Tibial nerve (tissue), 4 donors: Measurements from ENCODE around the gene SLC9A9. TPM values are rescaled to one million over a fixed set of nuclear protein-coding genes. Genes with fewer than 3 reads are reported as not detected.
"Not testable (repeated sequence)": the region's sequence is repeated elsewhere in the genome, so short reads cannot be mapped to it uniquely, and the experiment has no call there.

Experiments
- DNase-seq, 2 donors: peaks; one replicate each; pipeline ENCODE4 v3.0.0-alpha.2; 2019; ENCODE audit warnings: low spot score in 2 of 2
- H3K27ac ChIP-seq, 4 donors: fragments of 200-600 bp; sonication (generic) in 3 of 4; one replicate each; pipeline ENCODE4 v1.5.1; 2017 to 2019; ENCODE audit warnings: mild to moderate bottlenecking in 1 of 4
- H3K27me3 ChIP-seq, 2 donors: fragments of 200-600 bp; sonication (generic) in 1 of 2; one replicate each; pipeline versions ENCODE4 v1.5.1 to v1.6.0; 2017 to 2019
- H3K36me3 ChIP-seq, 3 donors: fragments of 200-600 bp; sonication (generic); one replicate each; pipeline ENCODE4 v1.5.1; 2018 to 2019
- H3K4me1 ChIP-seq, 4 donors: fragments of 200-600 bp; sonication (generic) in 3 of 4; one replicate each; pipeline ENCODE4 v1.5.1; 2017 to 2019
- H3K4me3 ChIP-seq, 4 donors: fragments of 200-600 bp; sonication (generic) in 3 of 4; one replicate each; pipeline ENCODE4 v1.5.1; 2017 to 2019; ENCODE audit warnings: mild to moderate bottlenecking in 1 of 4, moderate library complexity in 1 of 4
- H3K9me3 ChIP-seq, 4 donors: fragments of 200-600 bp; sonication (generic) in 3 of 4; one replicate each; pipeline ENCODE4 v1.5.1; 2017 to 2019
- EP300 ChIP-seq, 2 donors: sonication (generic); formaldehyde crosslinking; IDR thresholded peaks; one replicate each; pipeline ENCODE4 v1.6.1; 2017; ENCODE audit warnings: antibody characterized with exemption in 2 of 2, mild to moderate bottlenecking in 1 of 2
- POLR2A ChIP-seq, 2 donors: fragments of 450-650 bp; IDR thresholded peaks; one replicate each; pipeline ENCODE4 v1.6.1; 2017; ENCODE audit warnings: antibody characterized with exemption in 2 of 2, mild to moderate bottlenecking in 2 of 2, moderate library complexity in 2 of 2
- WGBS, 2 donors: methylation state at CpG; one replicate each; pipeline ENCODE4 v1.1.5; 2018; 5-methylcytosine and 5-hydroxymethylcytosine counted together
- total RNA-seq, 4 donors: library from RNA; depleted of rRNA; stranded (reverse); fragments of >200 nt; gene quantifications; one replicate each; pipeline ENCODE4 v1.1.0, GENCODE V29; 2016
- TF ChIP-seq, protein P1 (sequence below), 5 experiments: fragments of 200-600 bp in 3 of 5; fragments of 450-650 bp in 2 of 5; sonication (generic) in 3 of 5; IDR thresholded peaks; one replicate each; pipeline ENCODE4 v1.5.1; 2016 to 2019; ENCODE audit warnings: antibody characterized with exemption in 5 of 5, mild to moderate bottlenecking in 3 of 5, moderate library complexity in 2 of 5

SLC9A9 gene
- total RNA-seq, 4 donors from 2014 or later, result 7.6 to 11.1 (median 9.2) TPM

DNA sequence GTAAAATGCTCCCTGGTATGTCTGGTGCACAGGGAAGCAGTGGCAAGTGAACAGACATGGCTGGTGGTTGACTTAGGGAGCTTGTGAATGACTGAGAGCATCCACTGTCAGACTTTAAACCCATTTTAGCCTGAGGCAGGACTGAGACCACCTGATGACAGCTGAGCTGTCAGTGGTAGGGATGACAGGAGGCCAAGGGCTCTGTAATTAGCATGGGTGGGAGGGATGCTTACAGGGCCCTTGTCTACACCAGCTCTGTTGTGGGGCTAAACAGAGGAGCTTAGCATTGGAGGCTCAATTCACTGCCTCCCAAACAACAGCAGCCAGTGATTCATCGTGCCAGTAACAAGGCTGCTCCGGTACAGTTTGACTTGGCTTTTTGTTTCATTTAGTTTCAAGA is 559.3 kb downstream of the SLC9A9 start:
- no peaks in the 10 kb centered on the region for H3K27me3 ChIP-seq
- TF ChIP-seq, protein P1, sequence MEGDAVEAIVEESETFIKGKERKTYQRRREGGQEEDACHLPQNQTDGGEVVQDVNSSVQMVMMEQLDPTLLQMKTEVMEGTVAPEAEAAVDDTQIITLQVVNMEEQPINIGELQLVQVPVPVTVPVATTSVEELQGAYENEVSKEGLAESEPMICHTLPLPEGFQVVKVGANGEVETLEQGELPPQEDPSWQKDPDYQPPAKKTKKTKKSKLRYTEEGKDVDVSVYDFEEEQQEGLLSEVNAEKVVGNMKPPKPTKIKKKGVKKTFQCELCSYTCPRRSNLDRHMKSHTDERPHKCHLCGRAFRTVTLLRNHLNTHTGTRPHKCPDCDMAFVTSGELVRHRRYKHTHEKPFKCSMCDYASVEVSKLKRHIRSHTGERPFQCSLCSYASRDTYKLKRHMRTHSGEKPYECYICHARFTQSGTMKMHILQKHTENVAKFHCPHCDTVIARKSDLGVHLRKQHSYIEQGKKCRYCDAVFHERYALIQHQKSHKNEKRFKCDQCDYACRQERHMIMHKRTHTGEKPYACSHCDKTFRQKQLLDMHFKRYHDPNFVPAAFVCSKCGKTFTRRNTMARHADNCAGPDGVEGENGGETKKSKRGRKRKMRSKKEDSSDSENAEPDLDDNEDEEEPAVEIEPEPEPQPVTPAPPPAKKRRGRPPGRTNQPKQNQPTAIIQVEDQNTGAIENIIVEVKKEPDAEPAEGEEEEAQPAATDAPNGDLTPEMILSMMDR (IDR thresholded peaks at IDR 0.05), result no peak
- TF ChIP-seq POLR2A (IDR thresholded peaks at IDR 0.05) (no peak), EP300 (IDR thresholded peaks at IDR 0.05) (no peak)
- H3K9me3 ChIP-seq, result no peaks in the 10 kb centered on the region
- no peak for DNase-seq
- no peak overlapping the region for H3K27ac ChIP-seq
- no peak overlapping the region for H3K4me3 ChIP-seq
- no peaks in the 10 kb centered on the region for H3K36me3 ChIP-seq
- no peaks in the 10 kb centered on the region for H3K4me1 ChIP-seq
- WGBS, 2 donors, result 33 to 44% methylated on average over 2 of the region's 2 CpGs

DNA sequence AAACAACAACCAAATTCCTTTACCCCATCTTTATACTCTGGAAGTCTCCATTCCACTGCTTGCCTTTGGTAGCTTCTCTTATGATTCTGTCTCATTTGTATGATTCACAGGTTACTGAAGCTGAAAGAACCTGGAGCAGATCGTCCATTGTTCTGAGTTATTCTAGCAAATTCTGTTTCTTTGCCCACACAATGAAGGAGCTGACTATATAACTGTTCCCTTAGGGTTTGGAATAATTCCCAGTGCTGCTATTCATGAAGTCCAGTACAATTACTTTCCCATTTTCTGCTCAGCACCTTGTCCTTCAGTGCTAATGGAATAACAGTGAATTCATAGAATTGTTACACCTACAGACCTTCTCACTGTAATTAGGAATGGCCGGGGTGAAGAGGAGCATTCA is 560.9 kb downstream of the SLC9A9 start:
- no peaks in the 10 kb centered on the region for H3K4me1 ChIP-seq
- WGBS, 2 donors, result 58 to 68% methylated on average over 2 of the region's 2 CpGs
- H3K36me3 ChIP-seq, result no peaks in the 10 kb centered on the region
- no peak for DNase-seq
- no peak overlapping the region for H3K4me3 ChIP-seq
- H3K9me3 ChIP-seq, result no peaks in the 10 kb centered on the region
- no peak overlapping the region for H3K27ac ChIP-seq
- TF ChIP-seq POLR2A (IDR thresholded peaks at IDR 0.05) (no peak), EP300 (IDR thresholded peaks at IDR 0.05) (no peak)
- TF ChIP-seq, protein P1 (IDR thresholded peaks at IDR 0.05), result no peak
- no peaks in the 10 kb centered on the region for H3K27me3 ChIP-seq

DNA sequence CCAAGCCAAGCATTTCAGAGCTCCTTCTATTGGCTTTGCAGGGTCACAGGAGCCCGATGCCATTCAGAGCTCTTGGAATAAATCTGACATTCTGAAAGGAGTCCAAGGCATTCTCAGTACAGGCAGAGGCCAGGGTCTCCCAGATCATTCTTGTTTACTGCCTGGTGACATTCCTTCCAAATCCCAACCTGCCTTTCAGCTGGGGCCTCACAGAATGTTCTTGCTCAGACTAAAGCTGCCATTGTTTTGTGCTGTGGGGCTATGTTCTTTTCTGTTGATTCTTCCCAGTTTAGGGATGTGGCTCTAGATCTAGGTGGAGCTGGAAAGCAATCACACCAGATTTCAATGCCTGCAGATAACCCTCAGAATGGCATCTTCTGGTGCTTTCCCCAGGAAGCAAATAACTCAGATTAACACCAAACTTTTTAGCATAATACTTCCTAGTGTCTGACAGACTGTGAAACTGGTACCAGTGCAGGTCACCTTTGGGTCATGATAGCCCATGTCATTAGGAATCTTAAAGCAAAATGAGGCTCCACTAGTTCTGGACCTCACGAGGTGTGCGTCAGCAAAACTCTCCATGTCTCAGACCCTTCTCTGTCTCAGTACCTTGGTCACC is 561.8 kb downstream of the SLC9A9 start:
- H3K4me3 ChIP-seq, result no peak overlapping the region
- no peaks in the 10 kb centered on the region for H3K36me3 ChIP-seq
- no peak overlapping the region for H3K27ac ChIP-seq
- 74% methylated on average over 3 of the region's 3 CpGs for WGBS, 2 donors
- DNase-seq, result no peak
- no peaks in the 10 kb centered on the region for H3K9me3 ChIP-seq
- H3K4me1 ChIP-seq, result no peaks in the 10 kb centered on the region
- TF ChIP-seq, protein P1 (IDR thresholded peaks at IDR 0.05), result no peak
- no peak for TF ChIP-seq EP300 (IDR thresholded peaks at IDR 0.05)
- no peak for TF ChIP-seq POLR2A (IDR thresholded peaks at IDR 0.05)
- H3K27me3 ChIP-seq, result no peaks in the 10 kb centered on the region

DNA sequence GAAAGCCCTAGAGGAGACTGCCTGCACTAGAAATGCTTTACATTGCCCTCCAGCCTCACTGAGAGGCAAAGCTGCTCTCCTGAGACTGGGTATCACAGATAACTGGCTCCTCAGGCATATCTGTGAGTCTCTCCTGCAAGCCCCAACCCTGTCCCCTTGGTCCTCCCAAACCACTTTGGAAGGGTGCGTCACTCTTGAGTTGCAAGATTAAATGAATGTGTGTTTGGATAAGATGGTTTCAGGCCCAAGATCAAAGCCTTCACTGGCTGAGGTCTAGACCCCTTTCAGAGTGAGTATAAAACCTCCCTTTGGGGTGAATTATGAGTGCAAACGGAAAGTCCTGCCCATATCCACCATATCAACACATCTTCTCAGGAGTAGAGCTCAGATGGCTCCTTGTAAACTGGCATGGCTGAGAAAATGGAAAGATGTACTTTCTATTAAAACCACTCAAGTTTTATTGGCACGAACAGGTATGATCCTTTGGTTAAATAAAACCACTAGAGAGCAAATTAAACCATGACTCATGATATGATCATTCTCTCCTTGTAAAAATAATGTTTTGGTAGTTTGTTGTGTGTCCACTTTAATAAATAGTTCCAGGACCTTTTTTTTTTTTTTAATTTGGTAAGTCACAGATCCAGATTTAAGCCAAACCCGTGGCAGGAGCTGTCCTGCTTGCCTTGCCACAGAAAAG is 564.7 kb downstream of the SLC9A9 start:
- WGBS, 2 donors, result 83 to 84% methylated on average over 4 of the region's 4 CpGs
- no peaks in the 10 kb centered on the region for H3K4me1 ChIP-seq

DNA sequence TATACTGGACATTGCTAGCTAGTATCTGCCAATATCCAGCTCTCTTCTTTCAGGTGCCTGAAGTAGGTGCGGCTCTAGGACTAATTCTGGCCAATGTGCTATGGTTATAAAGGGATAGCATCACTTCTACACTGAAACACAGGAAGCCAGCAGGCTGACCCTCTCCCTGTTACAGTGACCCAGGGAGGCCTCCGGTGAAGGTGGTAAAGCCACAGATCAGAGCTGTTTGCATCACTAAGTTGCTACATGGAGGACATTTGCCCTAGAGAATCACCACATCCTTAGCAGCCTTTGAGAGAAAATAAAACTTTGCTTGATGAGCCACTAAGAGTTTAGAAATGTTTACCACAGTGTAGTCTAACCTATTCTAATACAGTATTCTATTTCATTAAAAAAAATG is 567.3 kb downstream of the SLC9A9 start:
- H3K27me3 ChIP-seq, result no peaks in the 10 kb centered on the region
- DNase-seq, result no peak
- 93 to 94% methylated on average over 2 of the region's 2 CpGs for WGBS, 2 donors
- H3K27ac ChIP-seq, result no peak overlapping the region
- H3K4me1 ChIP-seq, result no peaks in the 10 kb centered on the region
- H3K36me3 ChIP-seq, result no peaks in the 10 kb centered on the region
- H3K9me3 ChIP-seq, result no peaks in the 10 kb centered on the region
- no peak overlapping the region for H3K4me3 ChIP-seq
- TF ChIP-seq, protein P1 (IDR thresholded peaks at IDR 0.05), result no peak
- TF ChIP-seq EP300 (IDR thresholded peaks at IDR 0.05) (no peak), POLR2A (IDR thresholded peaks at IDR 0.05) (no peak)

More for the DNA sequence above, 564.7 kb downstream of the SLC9A9 start:
- Histone ChIP-seq H3K4me3 (no peak overlapping the region), H3K9me3 (no peaks in the 10 kb centered on the region), H3K36me3 (no peaks in the 10 kb centered on the region), H3K27me3 (no peaks in the 10 kb centered on the region), H3K27ac (no peak overlapping the region)
- TF ChIP-seq EP300 (IDR thresholded peaks at IDR 0.05) (no peak), POLR2A (IDR thresholded peaks at IDR 0.05) (no peak)
- TF ChIP-seq, protein P1 (IDR thresholded peaks at IDR 0.05), result no peak
- no peak for DNase-seq

DNA sequence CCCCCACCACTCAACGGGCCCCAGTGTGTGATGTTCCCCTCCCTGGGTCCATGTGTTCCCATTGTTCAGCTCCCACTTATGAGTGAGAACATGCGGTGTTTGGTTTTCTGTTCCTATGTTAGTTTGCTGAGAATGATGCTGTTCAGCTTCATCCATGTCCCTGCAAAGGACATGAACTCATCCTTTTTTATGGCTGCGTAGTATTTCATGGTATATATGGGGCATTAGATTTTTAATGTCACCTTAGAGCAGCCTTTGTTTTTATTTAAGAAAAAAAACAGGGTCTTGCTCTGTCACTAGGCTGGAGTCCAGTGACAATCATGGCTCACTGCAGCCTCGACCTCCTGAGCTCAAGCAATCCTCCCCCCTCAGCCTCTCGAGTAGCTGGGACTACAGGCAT is 568.7 kb downstream of the SLC9A9 start:
- H3K27ac ChIP-seq, H3K9me3 ChIP-seq, H3K27me3 ChIP-seq, H3K4me3 ChIP-seq, H3K36me3 ChIP-seq, H3K4me1 ChIP-seq, DNase-seq: not testable (repeated sequence)
- 95 to 96% methylated on average over 5 of the region's 5 CpGs for WGBS, 2 donors
